Natural killer cell (primary cell): ENCODE data around the gene MAFG. TPM values are rescaled to one million over a fixed set of nuclear protein-coding genes. Genes with fewer than 3 reads are reported as not detected.
A peak's percentile ranks its signal among the peaks of the same experiment; 100 is the strongest.

Experiments
- ATAC-seq, 3 donors: fragments of 150-1000 bp in 2 of 3; fragments of 200-7000 bp in 1 of 3; cut with Tn5 transposase; 1 replicate in 1 of 3; 2 replicates in 2 of 3; pipeline ENCODE4 v1.10.0; 2021; ENCODE audit warnings: mild to moderate bottlenecking in 2 of 3, moderate library complexity in 2 of 3
- DNase-seq, 2 donors: peaks; one replicate each; pipeline versions ENCODE4 v3.0.0 to v3.0.0-alpha.2; 2013 to 2021; ENCODE audit warnings: mixed read lengths in 1 of 2
- H3K27ac ChIP-seq: one replicate; pipeline ENCODE4 v1.5.1; 2013; ENCODE audit warnings: mild to moderate bottlenecking, low read length
- H3K27me3 ChIP-seq: one replicate; pipeline ENCODE4 v1.6.1; 2013; ENCODE audit warnings: low read length; ENCODE audit not compliant: control insufficient read depth, insufficient read depth
- H3K36me3 ChIP-seq: one replicate; pipeline ENCODE4 v1.6.1; 2013; ENCODE audit warnings: low read length; ENCODE audit not compliant: control insufficient read depth, insufficient read depth
- H3K4me1 ChIP-seq: one replicate; pipeline ENCODE4 v1.6.1; 2013; ENCODE audit warnings: low read length; ENCODE audit not compliant: control insufficient read depth, insufficient read depth
- H3K4me3 ChIP-seq: one replicate; pipeline ENCODE4 v1.5.1; 2013; ENCODE audit warnings: low read length
- H3K9me3 ChIP-seq: one replicate; pipeline ENCODE4 v1.6.1; 2013; ENCODE audit warnings: low read length; ENCODE audit not compliant: control insufficient read depth, insufficient read depth
- H3K27ac Mint-ChIP-seq, 2 donors: one replicate each; pipeline ENCODE4 v1.8.0; 2022; ENCODE audit warnings: mild to moderate bottlenecking in 2 of 2, mixed read lengths in 2 of 2, moderate library complexity in 1 of 2
- H3K27me3 Mint-ChIP-seq, 2 donors: one replicate each; pipeline ENCODE4 v1.8.0; 2022; ENCODE audit warnings: low read depth in 2 of 2, mixed read lengths in 2 of 2
- H3K36me3 Mint-ChIP-seq: one replicate; pipeline ENCODE4 v1.8.0; 2022; ENCODE audit warnings: mixed read lengths
- H3K4me1 Mint-ChIP-seq, 2 donors: one replicate each; pipeline ENCODE4 v1.8.0; 2022; ENCODE audit warnings: mixed read lengths in 2 of 2
- H3K4me3 Mint-ChIP-seq: one replicate; pipeline ENCODE4 v1.8.0; 2022; ENCODE audit warnings: mild to moderate bottlenecking, moderate library complexity, mixed read lengths
- H3K9me3 Mint-ChIP-seq, 2 donors: one replicate each; pipeline ENCODE4 v1.8.0; 2022; ENCODE audit warnings: mixed read lengths in 2 of 2
- CTCF ChIP-seq: fragments of 200-600 bp; IDR thresholded peaks from one replicate; pipeline ENCODE4 v1.8.0; 2022; ENCODE audit warnings: antibody characterized with exemption
- WGBS: methylation state at CpG from one replicate; pipeline ENCODE4 v1.1.7; 2013; ENCODE audit warnings: missing lambda C conversion rate; ENCODE audit not compliant: insufficient coverage; 5-methylcytosine and 5-hydroxymethylcytosine counted together
- intact Hi-C: fragments of 100-400 bp; cut with micrococcal nuclease; formaldehyde crosslinking; loops from one replicate; pipeline ENCODE4 v1.14.2; 2022
- total RNA-seq, 4 donors: library from RNA; stranded (reverse); fragments of 120-200 nt in 1 of 4; gene quantifications; one replicate each; pipeline versions ENCODE4 v1.2.3 to v1.2.4, GENCODE V29; 2013 to 2022

MAFG gene
- total RNA-seq, 3 donors from 2014 or later (not counting 1 experiment from before 2014, with no cell fraction given), result 11.9 to 14.6 (median 13.2) TPM

GRCh38 chr17:81967244-81967532 is 39.7 kb upstream of the MAFG start:
- Mint-ChIP-seq H3K4me3 (no peak overlapping the region), H3K27me3 (peaks cover 14 to 25% of the 10 kb centered on the region in 2 donors), H3K4me1 (no peaks in the 10 kb centered on the region), H3K36me3 (no peaks in the 10 kb centered on the region), H3K9me3 (no peaks in the 10 kb centered on the region), H3K27ac (no peak overlapping the region)
- intact Hi-C loops, result no loop called here
- Histone ChIP-seq H3K27me3 (peaks cover 14% of the 10 kb centered on the region), H3K36me3 (no peaks in the 10 kb centered on the region), H3K27ac (no peak overlapping the region), H3K4me1 (peaks cover 34% of the 10 kb centered on the region), H3K4me3 (no peak overlapping the region), H3K9me3 (no peaks in the 10 kb centered on the region)
- TF ChIP-seq CTCF, result no peak
- no peak for DNase-seq
- 51% methylated on average over 5 of the region's 5 CpGs for WGBS
- peak in 1 of 3 donors; percentile 3 for ATAC-seq

GRCh38 chr17:81966343-81967243 is 39.1 kb upstream of the MAFG start:
- Histone ChIP-seq H3K9me3 (no peaks in the 10 kb centered on the region), H3K36me3 (no peaks in the 10 kb centered on the region), H3K27me3 (peaks cover 17% of the 10 kb centered on the region), H3K4me3 (no peak overlapping the region), H3K4me1 (peaks cover 34% of the 10 kb centered on the region), H3K27ac (no peak overlapping the region)
- WGBS, result 49% methylated on average over 41 of the region's 41 CpGs
- no peaks in the 10 kb centered on the region for H3K4me1 Mint-ChIP-seq
- no peak for ATAC-seq
- no peak overlapping the region for H3K4me3 Mint-ChIP-seq
- peaks cover 14 to 26% of the 10 kb centered on the region in 2 donors for H3K27me3 Mint-ChIP-seq
- DNase-seq, result no peak
- intact Hi-C loops, result no loop called here
- no peak overlapping the region for H3K27ac Mint-ChIP-seq
- no peak for TF ChIP-seq CTCF
- H3K36me3 Mint-ChIP-seq, result no peaks in the 10 kb centered on the region
- H3K9me3 Mint-ChIP-seq, result no peaks in the 10 kb centered on the region

- Mint-ChIP-seq H3K36me3 (no peaks in the 10 kb centered on the region), H3K9me3 (no peaks in the 10 kb centered on the region), H3K27me3 (peaks cover 14 to 26% of the 10 kb centered on the region in 2 donors), H3K4me1 (no peaks in the 10 kb centered on the region), H3K4me3 (no peak overlapping the region), H3K27ac (no peak overlapping the region)
- Histone ChIP-seq H3K4me3 (no peak overlapping the region), H3K27ac (no peak overlapping the region), H3K4me1 (peaks cover 44% of the 10 kb centered on the region), H3K36me3 (no peaks in the 10 kb centered on the region), H3K27me3 (peaks cover 19% of the 10 kb centered on the region), H3K9me3 (no peaks in the 10 kb centered on the region)
- TF ChIP-seq CTCF, result no peak
- DNase-seq, result no peak
- ATAC-seq, result no peak
- WGBS, result 87% methylated on average over 22 of the region's 22 CpGs
- intact Hi-C loops, result loop anchor here (5.0 kb wide), 1 partner anchor 73 kb away; the partner anchor contains the start of gene DCXR
Measured at GRCh38 chr17:81964081-81964849, 36.7 kb upstream of the MAFG start.
